T-helper 2 cell (primary cell): ENCODE results near the gene HBP1.
"Not testable (repeated sequence)": the region's sequence is repeated elsewhere in the genome, so short reads cannot be mapped to it uniquely, and the experiment has no call there.

Source experiments
- DNase-seq, 5 experiments: peaks; one replicate each; pipeline versions ENCODE4 v3.0.0 to v3.0.0-alpha.2; 2012 to 2022

HBP1 gene

DNA sequence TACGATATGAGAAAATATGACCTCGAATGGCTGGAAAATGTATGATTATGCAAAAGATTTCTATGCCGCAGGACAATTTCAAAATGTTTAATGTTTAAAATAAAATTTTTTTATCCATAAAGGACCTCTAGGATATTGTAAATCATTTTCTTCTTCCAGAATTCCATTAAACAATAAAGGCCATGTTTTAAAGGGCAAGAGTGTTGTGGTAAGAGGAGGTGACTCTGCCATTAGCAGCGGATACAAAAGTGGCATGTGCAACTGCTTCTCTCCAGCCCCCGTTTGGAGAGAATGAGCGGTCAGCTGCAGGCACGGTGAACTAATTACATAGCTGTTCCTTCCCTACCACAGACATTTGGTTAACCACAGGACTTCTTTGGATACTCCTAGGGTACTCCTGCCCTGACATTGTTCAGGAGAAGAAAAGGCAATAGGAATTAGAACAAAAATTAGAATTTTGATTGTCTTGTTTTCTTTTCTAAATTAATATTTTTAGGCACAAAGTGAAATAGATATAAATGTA is 63.8 kb downstream of the HBP1 start:
- no peak for DNase-seq

DNA sequence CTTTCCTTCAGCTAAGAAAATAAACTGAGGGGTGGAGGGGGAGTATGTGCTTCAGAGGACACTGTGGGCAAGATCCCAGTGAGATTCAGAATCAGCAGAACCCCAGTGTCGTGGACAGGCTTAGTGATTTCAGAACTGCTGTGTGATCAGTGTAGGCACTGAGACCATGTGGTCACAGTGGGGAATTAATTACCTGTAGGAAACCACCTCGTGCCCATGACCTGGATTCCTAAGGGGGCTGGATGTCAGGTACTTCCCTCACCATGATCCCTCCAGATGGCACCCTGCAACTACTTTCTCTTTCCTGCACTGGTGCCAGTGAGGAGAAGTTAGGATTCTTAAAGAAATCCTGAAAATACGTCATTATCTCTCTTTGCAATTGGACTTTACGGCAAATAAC is 64.4 kb downstream of the HBP1 start:
- no peak for DNase-seq

GRCh38 chr7:107233981-107234380 is 65.2 kb downstream of the HBP1 start:
- DNase-seq = no peak

DNA sequence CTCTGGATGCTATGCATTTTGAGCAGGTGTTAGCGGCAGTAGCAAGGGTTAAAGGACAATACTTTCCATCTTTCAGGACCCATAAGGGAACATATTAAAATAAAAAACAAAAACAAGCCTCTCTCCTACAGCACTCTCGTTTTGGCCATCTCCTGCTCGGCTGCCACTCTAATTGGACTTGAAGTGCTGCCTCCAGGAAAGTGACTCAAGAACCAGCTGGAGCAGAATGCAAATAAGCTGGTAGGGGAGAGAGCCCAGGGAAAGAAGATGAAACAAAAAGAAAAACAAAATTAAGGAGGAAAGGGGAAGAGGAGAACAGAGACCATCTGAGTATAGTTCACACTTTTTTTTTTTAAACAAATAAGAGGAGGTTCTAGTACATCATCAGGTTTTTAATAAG is 65.6 kb downstream of the HBP1 start:
- DNase-seq = no peak

GRCh38 chr7:107236862-107237261 is 68.1 kb downstream of the HBP1 start:
- DNase-seq = no peak

DNA sequence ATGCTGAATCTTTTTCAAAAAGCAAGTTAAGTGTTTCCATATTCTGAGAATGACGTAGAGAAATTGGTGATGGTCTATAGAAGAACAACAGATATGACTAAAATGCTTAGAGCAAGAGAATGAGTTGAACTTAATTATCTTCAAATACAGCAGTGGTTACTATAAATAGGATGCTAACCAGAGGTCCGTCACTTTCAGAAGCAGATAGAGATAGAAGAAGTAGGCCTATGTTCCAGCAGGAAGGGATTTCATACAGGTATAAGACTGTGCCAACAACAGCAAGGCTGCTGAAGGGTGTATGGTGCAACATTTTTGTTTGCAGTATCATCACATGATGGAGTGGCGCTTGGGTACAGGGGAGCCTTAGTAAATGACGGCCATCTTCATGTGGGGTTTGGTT is 68.6 kb downstream of the HBP1 start:
- no peak for DNase-seq

DNA sequence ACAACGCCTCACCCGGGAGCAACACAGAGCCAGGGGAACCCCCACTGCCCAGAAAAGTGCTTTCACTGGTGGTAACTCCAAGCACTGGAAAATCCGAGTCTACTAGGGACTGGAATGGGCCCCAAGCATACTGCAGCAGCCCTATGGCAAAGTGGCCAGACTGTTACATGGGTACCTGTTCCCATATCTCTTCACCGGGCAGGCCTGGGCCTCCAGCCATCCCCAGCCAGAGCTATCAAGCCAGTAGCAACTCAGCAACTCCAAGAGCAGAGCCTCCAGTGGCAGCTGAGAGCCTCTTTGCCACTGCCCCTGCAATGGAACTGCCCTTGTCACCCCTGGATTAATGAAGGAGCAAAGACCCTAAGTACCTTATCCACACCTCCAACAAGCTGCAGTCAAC is 73.5 kb downstream of the HBP1 start:
- DNase-seq = no peak

DNA sequence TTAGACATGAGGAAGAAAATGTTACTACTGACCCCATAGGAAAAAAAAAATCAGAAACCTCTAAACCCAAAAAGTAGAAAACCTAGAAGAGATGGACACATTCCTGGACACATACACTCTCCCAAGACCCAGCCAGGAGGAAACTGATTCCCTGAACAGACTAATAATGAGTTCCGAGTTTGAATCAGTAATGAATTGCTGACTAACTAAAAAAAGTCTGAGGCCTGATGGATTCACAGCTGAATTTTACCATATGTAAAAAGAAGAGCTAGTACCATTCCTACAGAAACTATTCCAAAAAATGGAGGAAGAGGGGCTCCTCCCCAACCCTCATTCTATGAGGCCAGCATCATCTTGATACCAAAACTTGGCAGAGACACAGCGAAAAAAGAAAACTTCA is 75.8 kb downstream of the HBP1 start:
- DNase-seq = no peak

- not testable (repeated sequence) for DNase-seq
Observed at GRCh38 chr7:107246836-107247235, 78.0 kb downstream of the HBP1 start.

- no peak for DNase-seq
Observed at GRCh38 chr7:107248551-107249316, 79.9 kb downstream of the HBP1 start.

GRCh38 chr7:107251963-107252362 is 83.2 kb downstream of the HBP1 start:
- no peak for DNase-seq
